Keratinocyte (primary cell): ENCODE measurements around the gene SPTBN1. TPM values are rescaled to one million over a fixed set of nuclear protein-coding genes. Genes with fewer than 3 reads are reported as not detected.

ENCODE experiments used
- DNase-seq: peaks from one replicate; pipeline ENCODE4 v3.0.0-alpha.2; 2011; ENCODE audit warnings: low read depth, missing footprints, low spot score
- FAIRE-seq: peaks from 2 replicates; lab custom pipeline; 2011; peaks lifted over from hg19 to GRCh38; lab: Jason Lieb, UNC
- H2AFZ ChIP-seq: 2 replicates; pipeline ENCODE4 v1.6.0; 2012; ENCODE audit warnings: low read length, control low read depth, inconsistent platforms; ENCODE audit not compliant: control insufficient read depth
- H3K27ac ChIP-seq: 2 replicates; pipeline ENCODE4 v1.5.1; 2011; ENCODE audit warnings: low read length; ENCODE audit not compliant: control insufficient read depth, insufficient read depth
- H3K27me3 ChIP-seq: 3 replicates; pipeline ENCODE4 v1.6.0; 2011; ENCODE audit warnings: low read length; ENCODE audit not compliant: control insufficient read depth, insufficient read depth; ENCODE audit errors: extremely low read depth
- H3K36me3 ChIP-seq, 2 experiments: 2 replicates in 1 of 2; 3 replicates in 1 of 2; pipeline ENCODE4 v1.5.1; 2011; ENCODE audit warnings: low read length in 2 of 2, mild to moderate bottlenecking in 1 of 2; ENCODE audit not compliant: control insufficient read depth in 2 of 2, insufficient read depth in 2 of 2; ENCODE audit errors: extremely low read depth in 1 of 2
- H3K4me1 ChIP-seq: 3 replicates; pipeline ENCODE4 v1.5.1; 2011; ENCODE audit warnings: low read length; ENCODE audit not compliant: control insufficient read depth, insufficient read depth; ENCODE audit errors: extremely low read depth
- H3K4me2 ChIP-seq: 3 replicates; pipeline ENCODE4 v1.6.0; 2011; ENCODE audit warnings: low read depth, low read length; ENCODE audit not compliant: control insufficient read depth, insufficient read depth; ENCODE audit errors: extremely low read depth
- H3K4me3 ChIP-seq, 3 experiments: fragments of 200-600 bp in 1 of 3; sonication (generic) in 1 of 3; 2 replicates in 2 of 3; 3 replicates in 1 of 3; pipeline ENCODE4 v1.5.1; 2011 to 2016; ENCODE audit warnings: low read length in 3 of 3, mild to moderate bottlenecking in 3 of 3, control low read depth in 2 of 3, inconsistent platforms in 1 of 3, low read depth in 1 of 3, mixed read lengths in 1 of 3, mixed run types in 1 of 3, moderate library complexity in 1 of 3; ENCODE audit not compliant: control insufficient read depth in 2 of 3, insufficient read depth in 2 of 3; ENCODE audit errors: extremely low read depth in 1 of 3
- H3K79me2 ChIP-seq: 2 replicates; pipeline ENCODE4 v1.6.0; 2012; ENCODE audit warnings: low read length; ENCODE audit not compliant: control insufficient read depth, insufficient read depth
- H3K9ac ChIP-seq: 3 replicates; pipeline ENCODE4 v1.6.0; 2011; ENCODE audit warnings: low read length; ENCODE audit not compliant: control insufficient read depth, insufficient read depth; ENCODE audit errors: extremely low read depth
- H3K9me1 ChIP-seq: 3 replicates; pipeline ENCODE4 v1.6.0; 2011; ENCODE audit warnings: low read length; ENCODE audit not compliant: control insufficient read depth, insufficient read depth; ENCODE audit errors: extremely low read depth
- H3K9me3 ChIP-seq: 2 replicates; pipeline ENCODE4 v1.5.1; 2012; ENCODE audit warnings: low read depth, low read length; ENCODE audit not compliant: control insufficient read depth
- H4K20me1 ChIP-seq: 3 replicates; pipeline ENCODE4 v1.6.0; 2011; ENCODE audit warnings: low read length; ENCODE audit not compliant: control insufficient read depth, insufficient read depth; ENCODE audit errors: extremely low read depth
- EZH2 ChIP-seq: IDR thresholded peaks from one replicate; pipeline ENCODE4 v1.6.1; 2012; ENCODE audit warnings: inconsistent platforms, mild to moderate bottlenecking, low read length, moderate library complexity
- dilution Hi-C: fragments of 300-500 bp; cut with MboI; formaldehyde crosslinking; loops from one replicate; pipeline ENCODE4 v1.7.0; 2020; ENCODE audit warnings: low sequenced_read_pairs; ENCODE audit not compliant: extremely low pct_ligation_motif_present
- polyA plus RNA-seq, 5 experiments: library from polyadenylated mRNA; depleted of rRNA in 3 of 5; stranded (reverse) in 3 of 5; stranded (forward) in 1 of 5; unstranded in 1 of 5; fragments of >200 nt; gene quantifications; 1 replicate in 1 of 5; 2 replicates in 3 of 5; 3 replicates in 1 of 5; pipeline versions ENCODE4 v1.2.1 to v1.2.3, GENCODE V29; 2011 to 2012; ENCODE audit warnings: missing spikeins in 2 of 5, low read depth in 1 of 5, low replicate concordance in 1 of 5
- TF ChIP-seq, protein P1 (sequence below), 3 experiments: IDR thresholded peaks in 1 of 3; conservative IDR thresholded peaks in 1 of 3; optimal IDR thresholded peaks in 1 of 3; 2 replicates in 2 of 3; 3 replicates in 1 of 3; pipeline versions ENCODE3 to v1.5.1; 2011; ENCODE audit warnings: low read length in 3 of 3, mild to moderate bottlenecking in 3 of 3, moderate library complexity in 2 of 3, control low read depth in 1 of 3, inconsistent platforms in 1 of 3; ENCODE audit not compliant: insufficient read depth in 2 of 3; ENCODE audit errors: extremely low read depth in 1 of 3

Gene SPTBN1
- polyA plus RNA-seq, 1 donor (not counting 4 experiments of a cell fraction or from before 2014, with no cell fraction given) = 40.0 TPM

DNA sequence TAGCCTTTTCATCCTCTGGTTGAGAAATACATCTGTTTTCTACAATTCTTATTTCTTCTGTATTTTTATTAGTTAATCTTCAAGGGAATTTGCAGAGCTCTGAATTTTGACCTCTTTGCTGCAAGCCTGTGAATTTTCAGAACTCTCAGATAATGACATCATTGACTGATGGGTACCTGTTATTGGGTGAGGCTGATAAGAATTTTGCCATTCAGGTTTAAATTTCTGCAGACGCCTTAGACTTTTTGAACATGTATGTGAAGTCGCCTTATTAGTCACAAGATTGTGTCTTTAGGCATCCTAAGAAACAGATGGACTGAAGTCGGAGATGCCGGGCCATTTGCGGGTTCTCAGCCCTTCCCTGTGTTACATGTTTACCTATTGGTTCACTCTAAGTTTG is 82.4 kb downstream of the SPTBN1 start:
- no peak overlapping the region for H2AFZ ChIP-seq
- no peaks in the 10 kb centered on the region for H3K79me2 ChIP-seq
- DNase-seq (no peak), FAIRE-seq (no peak)
- TF ChIP-seq, protein P1, sequence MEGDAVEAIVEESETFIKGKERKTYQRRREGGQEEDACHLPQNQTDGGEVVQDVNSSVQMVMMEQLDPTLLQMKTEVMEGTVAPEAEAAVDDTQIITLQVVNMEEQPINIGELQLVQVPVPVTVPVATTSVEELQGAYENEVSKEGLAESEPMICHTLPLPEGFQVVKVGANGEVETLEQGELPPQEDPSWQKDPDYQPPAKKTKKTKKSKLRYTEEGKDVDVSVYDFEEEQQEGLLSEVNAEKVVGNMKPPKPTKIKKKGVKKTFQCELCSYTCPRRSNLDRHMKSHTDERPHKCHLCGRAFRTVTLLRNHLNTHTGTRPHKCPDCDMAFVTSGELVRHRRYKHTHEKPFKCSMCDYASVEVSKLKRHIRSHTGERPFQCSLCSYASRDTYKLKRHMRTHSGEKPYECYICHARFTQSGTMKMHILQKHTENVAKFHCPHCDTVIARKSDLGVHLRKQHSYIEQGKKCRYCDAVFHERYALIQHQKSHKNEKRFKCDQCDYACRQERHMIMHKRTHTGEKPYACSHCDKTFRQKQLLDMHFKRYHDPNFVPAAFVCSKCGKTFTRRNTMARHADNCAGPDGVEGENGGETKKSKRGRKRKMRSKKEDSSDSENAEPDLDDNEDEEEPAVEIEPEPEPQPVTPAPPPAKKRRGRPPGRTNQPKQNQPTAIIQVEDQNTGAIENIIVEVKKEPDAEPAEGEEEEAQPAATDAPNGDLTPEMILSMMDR (optimal IDR thresholded peaks at IDR 0.05 in 1 of 3, IDR thresholded peaks at IDR 0.05 in 1 of 3, conservative IDR thresholded peaks at IDR 0.05 in 1 of 3; ENCODE audit: extremely low read depth in 1 of 3, insufficient read depth in 2 of 3, low read length in 3 of 3) = no peak
- no peak for TF ChIP-seq EZH2
- H4K20me1 ChIP-seq = no peaks in the 10 kb centered on the region
- no peak overlapping the region for H3K27ac ChIP-seq
- H3K4me3 ChIP-seq = no peak overlapping the region
- peaks cover 11% of the 10 kb centered on the region for H3K4me1 ChIP-seq
- no peak overlapping the region for H3K9ac ChIP-seq
- H3K4me2 ChIP-seq = no peak overlapping the region
- H3K27me3 ChIP-seq = no peaks in the 10 kb centered on the region
- dilution Hi-C loops = no loop called here
- no peaks in the 10 kb centered on the region for H3K9me3 ChIP-seq
- no peaks in the 10 kb centered on the region for H3K36me3 ChIP-seq
- no peaks in the 10 kb centered on the region for H3K9me1 ChIP-seq

DNA sequence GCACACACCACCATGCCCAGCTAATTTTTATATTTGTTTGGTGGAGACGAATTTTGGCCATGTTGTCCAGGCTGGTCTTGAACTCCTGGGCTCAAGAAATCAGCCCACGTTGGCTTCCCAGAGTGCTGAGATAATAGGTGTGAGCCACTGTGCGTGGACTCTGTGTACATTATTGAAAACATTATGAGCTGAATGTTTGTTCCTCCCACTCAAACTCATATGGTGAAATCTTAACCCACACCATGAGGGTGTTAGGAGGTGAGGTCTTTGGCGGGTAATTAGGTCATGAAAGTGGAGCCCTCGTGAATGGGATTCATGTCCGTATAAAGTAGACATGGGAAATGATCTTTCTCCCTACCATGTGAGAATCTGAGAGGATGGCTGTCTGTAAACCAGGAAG is 83.6 kb downstream of the SPTBN1 start:
- Histone ChIP-seq H3K36me3 (no peaks in the 10 kb centered on the region), H3K9me3 (no peaks in the 10 kb centered on the region), H2AFZ (no peak overlapping the region), H3K4me3 (no peak overlapping the region), H3K79me2 (no peaks in the 10 kb centered on the region), H4K20me1 (no peaks in the 10 kb centered on the region), H3K27ac (no peak overlapping the region), H3K27me3 (no peaks in the 10 kb centered on the region), H3K9ac (no peak overlapping the region), H3K4me2 (no peak overlapping the region), H3K4me1 (peaks cover under 1% of the 10 kb centered on the region), H3K9me1 (no peaks in the 10 kb centered on the region)
- no peak for FAIRE-seq
- no peak for TF ChIP-seq EZH2
- TF ChIP-seq, protein P1 (optimal IDR thresholded peaks at IDR 0.05 in 1 of 3, IDR thresholded peaks at IDR 0.05 in 1 of 3, conservative IDR thresholded peaks at IDR 0.05 in 1 of 3; ENCODE audit: extremely low read depth in 1 of 3, insufficient read depth in 2 of 3, low read length in 3 of 3) = no peak
- DNase-seq = no peak
- dilution Hi-C loops = no loop called here
